ENCODE data around the gene MCM10.
"Not testable (repeated sequence)": the region's sequence is repeated elsewhere in the genome, so short reads cannot be mapped to it uniquely, and the experiment has no call there.

The MCM10 gene

DNA sequence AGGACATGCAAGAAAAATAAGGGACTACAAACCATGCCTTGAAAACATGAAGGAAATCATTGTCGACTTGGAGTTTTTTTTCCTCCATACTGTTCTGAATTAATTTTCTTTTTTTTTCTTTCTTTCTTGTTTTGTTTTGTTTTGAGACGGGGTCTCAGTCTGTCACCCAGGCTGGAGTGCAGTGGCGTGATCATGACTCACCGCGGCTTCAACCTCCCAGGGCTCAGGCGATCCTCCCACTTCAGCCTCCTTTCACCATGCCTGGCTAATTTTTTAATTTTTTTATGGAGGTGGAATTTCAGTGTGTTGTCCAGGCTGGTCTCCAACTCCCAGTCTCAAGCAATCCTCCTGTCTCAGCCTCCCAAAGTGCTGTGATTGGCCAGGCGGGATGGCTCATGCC, 61.2 kb downstream of the MCM10 start:
- no peak for DNase-seq

DNA sequence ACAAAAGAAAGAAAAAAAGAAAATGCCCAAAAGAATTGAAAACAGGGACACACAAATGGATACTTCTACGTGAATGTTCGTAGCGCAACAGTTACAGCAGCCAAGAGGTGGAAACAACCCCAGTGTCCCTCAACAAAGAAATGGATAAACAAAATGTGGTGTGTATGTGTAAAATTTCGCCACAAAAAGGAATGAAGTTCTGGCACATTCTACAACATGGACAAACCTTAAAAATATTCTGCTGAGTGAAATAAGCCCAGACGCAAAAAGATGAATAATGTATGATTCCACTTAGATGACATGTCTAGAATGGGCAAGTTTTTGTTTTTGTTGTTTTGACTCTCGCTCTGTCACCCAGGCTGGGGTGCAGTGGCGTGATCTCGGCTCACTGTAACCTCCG, 61.9 kb downstream of the MCM10 start:
- DNase-seq: no peak

DNA sequence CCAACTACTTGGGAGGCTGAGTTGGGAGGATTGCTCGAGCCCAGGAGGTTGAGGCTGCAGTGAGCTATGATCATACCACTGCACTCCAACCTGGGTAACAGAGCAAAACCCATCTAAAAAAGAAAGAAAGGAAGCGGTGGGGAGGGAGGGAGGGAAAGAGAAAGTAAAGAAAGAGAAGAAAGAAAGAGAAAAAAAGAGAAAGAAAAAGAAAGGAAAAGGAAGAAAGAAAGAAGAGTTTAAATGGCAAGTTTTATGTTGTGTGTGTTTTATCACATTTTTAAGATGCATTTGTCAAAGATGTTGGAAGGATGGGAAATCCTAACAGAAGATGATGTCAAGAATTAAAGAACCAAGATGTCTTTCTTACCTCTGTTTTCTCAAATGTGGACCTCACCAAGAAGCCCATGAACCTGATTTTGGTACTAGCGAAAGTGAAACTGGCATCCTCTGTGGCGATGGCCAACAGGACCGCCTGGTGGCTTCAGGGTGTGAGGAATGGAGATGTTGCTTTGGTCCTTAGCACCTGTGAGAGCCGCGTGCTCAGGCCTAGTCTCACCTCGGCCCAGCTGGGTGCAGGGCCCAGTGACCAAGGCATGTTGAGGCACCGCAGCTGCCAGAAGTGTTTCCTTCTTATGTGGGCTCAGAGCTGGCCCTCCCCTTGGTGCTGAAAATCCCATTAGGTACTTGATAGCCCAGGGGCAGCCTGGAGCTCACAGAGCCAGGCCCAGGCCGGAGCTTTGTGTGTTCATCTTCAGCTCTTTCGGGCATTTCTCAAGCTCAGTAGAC, 63.0 kb downstream of the MCM10 start:
- no peak for DNase-seq

DNA sequence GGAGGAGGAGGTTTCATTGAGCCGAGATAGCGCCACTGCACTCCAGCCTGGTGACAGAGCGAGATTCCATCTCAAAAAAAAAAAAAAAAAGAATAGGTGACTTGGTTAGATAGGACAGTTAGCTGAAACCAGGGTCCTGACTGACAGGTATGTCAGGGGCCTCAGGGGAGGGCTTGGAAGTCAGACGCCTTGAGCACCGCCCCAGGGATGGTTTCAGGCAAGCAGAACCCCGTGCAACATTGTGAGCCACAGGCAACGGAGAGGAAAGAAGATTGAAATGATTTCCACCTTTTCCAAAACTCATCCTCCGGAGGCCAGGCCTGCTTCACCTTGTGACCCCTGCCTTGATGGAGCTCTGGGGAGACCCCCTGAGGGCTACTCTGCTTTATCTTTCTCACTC, 64.2 kb downstream of the MCM10 start:
- no peak for DNase-seq

DNA sequence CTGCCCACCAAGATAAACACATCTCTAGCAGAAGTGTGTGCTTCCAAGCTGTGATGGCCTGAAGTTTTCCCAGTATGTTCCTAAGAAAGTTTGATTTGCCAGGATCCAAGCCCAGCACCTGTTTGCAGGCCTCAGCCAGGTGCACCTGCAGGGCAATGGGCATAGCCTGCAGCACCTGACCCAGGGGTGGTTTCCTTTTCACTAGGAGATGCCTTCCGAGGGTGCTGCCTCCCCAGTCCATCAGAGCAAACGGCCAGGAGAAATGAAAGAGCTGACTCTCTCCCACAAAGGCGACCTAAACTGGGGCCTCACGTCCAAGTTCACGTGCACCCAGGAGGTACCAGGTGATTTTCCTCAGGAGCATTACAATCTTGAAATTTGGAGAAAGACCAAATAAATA, 65.7 kb downstream of the MCM10 start:
- DNase-seq: no peak

DNA sequence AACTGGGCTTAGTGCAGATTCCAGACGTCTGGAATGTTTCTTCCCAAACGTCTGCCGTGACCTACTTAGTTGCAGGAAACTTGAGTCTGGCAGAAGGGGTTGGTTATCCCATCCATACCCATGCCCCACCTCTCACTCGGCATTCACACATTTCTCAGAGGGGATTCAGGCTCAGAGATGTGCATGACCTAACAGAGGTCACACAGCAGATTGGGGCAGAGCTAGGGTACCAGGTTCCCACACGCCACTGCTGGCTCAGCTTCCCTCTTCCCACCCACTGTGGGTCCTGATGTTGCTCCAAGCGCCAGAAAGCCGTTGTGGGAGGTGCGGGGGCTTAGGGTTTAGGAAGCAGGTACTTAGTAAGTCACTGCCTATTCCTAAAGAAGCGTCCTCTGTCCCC, 69.8 kb downstream of the MCM10 start:
- no peak for DNase-seq

DNA sequence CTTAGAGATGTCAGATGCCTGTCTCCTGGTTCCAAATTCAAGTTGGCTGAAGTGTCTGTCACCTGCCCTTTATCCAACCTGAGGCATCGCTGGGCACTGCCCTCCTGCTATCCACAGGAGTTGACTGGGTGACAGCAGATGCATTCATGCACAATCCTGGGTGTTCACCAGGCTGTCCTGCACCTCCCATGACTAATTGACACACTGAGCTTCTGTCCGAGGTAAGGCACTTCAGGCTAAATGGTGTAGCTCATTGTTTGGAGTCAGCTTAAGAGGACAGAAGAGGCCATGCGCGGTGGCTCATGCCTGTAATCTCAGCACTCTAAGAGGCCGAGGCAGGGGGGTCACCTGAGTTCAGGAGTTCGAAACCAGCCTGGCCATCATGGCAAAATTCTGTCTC, 70.5 kb downstream of the MCM10 start:
- DNase-seq: no peak

DNA sequence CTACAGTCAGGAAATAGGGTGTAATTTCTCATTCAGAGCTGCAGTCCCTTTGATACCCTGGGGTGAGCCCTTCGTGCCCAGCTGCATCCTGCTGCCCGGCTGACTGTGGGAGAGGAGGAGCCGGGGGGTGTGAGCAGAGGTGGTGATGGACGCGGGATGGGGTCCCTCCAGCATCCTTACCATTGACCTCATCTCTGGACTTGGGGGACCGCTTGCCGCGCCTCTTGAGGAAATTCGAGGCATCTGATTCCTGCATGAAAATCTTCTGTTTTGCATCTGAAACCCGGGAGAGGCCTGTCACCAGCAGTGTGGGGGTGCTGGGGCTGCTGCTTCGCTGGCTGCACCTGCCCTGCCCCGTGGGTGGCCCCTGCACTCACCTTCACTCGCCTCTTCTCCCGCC, 72.0 kb downstream of the MCM10 start:
- no peak for DNase-seq

DNA sequence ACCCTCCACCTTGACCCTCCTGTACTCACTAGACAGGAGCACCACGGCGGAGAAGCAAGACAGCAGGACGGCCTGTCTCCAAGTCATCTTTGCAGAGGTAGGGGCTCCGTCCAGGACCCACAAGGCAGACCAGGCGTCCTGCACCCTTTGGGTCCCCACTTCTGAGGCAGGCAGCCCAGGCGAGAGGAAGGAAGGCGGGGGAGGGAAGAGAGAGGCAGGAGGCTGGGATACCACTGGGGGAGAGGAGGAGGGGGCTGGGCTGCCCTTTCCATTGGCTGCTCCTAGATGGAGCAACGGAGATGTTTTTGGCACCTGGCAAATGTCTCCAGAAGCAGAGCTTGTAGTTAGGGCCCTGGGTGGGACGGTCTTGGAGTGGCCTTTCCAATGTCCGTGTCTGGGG, 72.8 kb downstream of the MCM10 start, which contains the start of gene UCMA:
TSS of gene UCMA (minus strand) at position 203 of the 400 bp plus-strand sequence. CDS start at position 87, 116 bp downstream.
- DNase-seq: no peak

DNA sequence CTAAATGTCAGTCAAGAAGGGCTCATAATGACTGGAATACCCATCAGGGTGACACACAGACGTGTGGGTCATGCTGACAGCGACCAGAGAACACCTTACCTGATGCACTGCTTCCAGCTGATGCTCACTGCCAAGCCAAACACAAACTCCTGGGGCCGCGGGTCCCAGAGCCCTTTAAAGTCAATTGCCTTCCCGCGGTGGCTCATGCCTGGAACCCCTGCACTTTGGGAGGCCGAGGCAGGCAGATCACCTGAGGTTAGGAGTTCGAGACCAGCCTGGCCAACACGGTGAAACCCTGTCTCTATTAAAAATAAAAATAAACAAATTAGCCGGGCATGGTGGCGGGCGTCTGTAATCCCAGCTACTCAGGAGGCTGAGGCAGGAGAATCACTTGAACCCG, 73.4 kb downstream of the MCM10 start:
- DNase-seq: not testable (repeated sequence)

DNA sequence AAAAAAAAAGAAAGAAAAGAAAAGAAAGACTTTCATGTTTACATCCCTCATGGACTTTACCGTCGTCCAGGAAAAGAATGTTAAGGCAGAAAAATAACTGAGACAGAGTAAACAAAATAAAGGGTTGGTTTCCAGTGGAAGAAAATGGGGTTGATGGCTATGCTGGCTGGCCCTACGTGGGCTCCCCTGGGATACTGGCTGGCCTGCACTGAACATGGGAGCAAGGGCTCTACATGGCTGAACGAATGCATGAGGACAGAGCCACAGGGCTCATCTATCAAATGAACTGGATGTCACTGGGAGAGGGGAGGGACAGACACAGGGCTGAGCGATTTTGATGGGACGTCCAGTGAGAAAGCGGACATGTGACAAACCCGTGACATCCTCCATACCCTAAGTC, 75.3 kb downstream of the MCM10 start:
- no peak for DNase-seq

DNA sequence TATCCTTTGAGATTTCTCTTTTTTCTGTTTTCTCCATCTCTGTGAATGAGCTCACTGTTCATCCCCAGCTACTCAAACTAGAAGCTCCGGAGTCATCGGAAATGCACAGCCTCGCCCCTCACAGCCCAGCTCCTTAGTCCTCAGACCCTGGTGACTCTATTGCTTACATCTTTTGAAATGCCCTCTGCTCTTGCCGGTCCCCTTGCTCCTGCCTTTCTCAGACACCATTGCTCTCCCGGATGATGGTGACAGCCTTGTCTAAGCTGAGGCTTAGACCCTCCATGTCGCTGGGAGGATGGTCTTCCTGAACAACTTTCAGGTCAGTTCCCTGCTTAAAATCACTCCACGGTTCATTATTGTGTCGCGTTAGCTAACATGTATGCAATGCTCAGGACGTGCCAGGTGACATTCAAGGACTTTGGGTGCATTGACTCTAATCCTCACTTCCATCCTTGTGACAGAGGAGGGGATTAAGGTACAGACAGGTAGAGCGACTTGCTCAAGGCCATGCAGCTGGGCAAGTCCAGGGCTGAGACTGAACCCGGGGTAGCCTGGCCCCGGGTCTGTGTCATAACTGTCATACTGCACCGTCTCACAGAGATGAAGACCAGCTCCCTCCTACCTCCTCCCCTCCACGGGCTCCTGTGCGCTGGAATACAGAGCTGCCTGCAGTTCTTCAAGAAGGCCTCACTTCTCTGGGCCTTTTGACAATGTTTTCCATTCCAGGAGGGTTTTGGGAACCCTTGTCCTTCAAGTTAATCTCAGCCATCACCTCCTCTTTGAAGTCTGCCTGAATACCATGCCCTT, 77.1 kb downstream of the MCM10 start:
- DNase-seq: no peak

DNA sequence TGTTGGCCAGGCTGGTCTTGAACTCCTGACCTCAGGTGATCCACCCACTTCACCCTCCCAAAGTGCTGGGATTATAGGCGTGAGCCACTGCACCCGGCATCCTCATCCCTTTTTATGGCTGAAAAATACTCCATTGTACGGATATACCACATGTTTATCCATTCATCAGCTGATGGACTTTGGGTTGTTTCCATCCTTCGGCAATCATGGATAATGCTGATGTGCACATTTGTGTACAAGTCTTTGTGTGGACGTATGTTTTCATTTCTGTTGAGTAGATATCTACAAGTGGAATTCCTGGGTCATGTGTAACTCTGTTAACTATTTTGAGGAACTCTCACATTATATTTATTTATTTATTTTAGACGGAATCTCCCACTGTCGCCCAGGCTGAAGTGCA, 78.6 kb downstream of the MCM10 start:
- DNase-seq: no peak

DNA sequence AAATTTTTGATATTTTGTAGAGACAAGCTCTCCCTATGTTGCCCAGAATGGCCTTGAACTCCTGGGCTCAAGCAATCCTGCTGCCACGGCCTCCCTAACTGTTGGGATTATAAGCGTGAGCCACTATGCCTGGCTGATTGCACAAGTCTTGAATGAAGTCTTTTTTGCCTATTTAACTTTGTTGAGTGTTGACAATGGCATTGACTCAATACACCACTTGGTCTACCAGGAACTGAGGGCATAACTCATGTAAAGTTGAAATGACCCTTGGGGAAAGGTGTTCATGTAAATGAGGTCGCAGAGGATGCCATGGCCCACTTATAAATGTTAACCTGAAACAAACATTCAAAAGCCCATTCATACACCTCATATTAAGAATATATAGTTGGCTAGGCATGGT, 80.3 kb downstream of the MCM10 start:
- DNase-seq: no peak

DNA sequence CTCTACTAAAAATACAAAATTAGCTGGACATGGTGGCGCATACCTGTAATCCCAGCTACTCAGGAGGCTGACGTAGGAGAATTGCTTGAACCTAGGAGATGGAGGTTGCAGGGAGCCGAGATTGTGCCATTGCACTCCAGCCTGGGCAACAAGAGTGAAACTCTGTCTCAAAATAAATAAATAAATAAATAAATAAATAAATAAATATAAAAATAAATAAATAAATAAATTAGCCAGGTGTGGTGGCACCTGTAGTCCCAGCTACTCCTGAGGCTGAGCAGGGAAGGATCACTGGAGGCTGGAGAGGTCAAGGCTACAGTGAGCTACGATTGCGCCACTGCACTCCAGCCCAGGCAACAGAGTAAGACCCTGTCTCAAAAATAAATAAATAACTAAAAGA, 80.9 kb downstream of the MCM10 start:
- not testable (repeated sequence) for DNase-seq

DNA sequence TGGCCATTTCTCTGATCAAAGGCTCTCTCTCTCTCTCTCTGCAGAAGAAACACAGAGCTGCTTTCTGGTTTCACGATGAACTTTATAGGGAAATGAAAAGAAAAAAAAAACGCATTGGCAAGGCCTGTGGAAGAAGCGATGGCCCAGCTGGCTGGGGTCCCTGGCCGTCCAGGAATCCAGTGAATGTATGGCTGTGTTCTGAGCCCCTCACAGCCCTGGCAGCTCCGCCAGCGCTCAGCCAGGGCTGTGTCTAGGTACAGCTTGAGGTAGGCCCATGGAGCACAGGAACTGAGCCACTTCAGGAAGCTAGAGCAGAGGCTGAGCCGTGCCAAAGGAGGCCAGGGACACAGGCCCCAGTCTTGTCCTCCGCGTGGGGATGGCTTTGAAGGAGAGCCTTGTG, 85.9 kb downstream of the MCM10 start:
- DNase-seq: no peak

DNA sequence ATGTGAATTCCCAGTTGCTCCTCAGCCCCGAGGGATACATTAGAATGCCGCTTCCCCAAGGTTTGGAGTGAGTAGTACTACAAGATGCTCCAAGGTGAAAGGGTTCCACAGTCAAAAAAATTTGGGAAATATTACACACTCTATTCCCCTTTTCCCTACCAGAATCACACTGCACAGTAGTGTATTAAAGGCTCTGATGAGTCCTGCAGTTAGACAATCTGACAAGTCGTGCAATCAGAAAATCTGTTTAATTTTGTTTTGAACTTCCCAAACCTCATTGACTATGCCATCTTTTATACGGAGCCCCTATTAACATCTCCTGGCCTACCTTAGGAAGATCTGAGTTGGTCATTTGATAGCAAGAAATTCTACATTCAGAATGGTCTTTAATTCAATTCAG, 86.4 kb downstream of the MCM10 start:
- no peak for DNase-seq

DNA sequence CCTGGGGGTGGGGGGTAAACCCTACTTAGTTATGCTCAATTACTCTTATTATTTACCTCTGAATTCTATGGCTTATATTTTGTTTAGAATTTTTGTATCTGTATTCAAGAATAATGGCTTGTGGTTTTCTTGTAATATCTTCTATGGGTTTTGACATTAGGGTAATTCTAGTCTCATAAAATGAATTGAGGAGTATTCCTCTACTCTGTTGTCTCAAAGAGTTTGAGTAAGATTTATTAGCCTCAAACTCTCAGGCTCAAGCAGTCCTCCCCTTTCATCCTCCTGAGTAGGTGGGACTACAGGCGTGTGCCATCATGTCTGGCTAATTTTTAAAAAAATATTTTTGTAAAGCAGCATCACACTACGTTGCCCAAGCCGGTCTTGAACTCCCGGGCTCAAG, 92.4 kb downstream of the MCM10 start:
- DNase-seq: no peak

DNA sequence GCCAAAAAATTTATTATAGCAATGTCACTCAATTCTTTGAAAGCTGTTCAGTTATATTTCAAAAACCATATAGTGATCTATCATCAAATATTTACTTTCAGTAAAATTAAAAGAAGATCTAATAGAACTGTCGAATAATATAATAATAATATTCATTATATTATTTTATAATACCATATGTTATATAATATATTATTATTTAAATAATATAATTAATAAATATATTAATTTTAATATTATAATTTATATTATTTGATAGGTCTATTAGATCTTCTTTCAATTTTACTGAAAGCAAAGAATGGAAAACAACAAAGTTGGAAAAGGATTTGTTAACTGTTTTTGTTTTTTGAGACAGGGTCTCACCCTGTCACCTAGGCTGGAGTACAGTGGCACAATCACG, 95.3 kb downstream of the MCM10 start:
- no peak for DNase-seq

DNA sequence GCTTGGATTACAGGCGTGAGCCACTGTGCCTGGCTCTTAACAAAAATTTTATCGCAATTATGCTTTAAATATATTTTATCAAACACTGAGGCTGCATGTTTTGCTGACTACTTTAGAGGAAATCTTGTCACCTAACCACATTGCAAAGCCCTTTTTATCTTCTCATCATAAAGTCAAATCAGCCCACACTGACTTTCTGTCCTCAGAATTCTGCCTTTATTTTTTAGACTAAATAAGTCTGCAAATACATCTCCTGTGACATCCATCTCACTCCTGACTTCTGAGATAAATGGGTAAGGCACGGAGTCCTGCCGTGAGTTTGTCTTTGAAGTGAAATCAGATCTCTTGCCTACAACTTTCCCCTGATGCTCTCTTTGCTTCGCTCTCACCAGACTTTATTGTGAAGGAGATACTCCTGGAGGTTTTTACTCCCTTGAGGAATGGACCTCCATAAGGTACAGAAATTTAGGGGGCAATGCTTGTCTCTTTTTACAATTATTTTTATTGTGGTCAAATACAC, 96.3 kb downstream of the MCM10 start:
- DNase-seq: no peak
